GM13976 (cell line): ENCODE data around the gene ABCC11.

Experiments used
- DNase-seq: peaks from one replicate; pipeline ENCODE4 v3.0.0; 2012; ENCODE audit warnings: low spot score
- CTCF ChIP-seq: IDR thresholded peaks from 2 replicates; pipeline ENCODE4 v1.5.1; 2012; ENCODE audit warnings: borderline replicate concordance, mild to moderate bottlenecking; ENCODE audit not compliant: insufficient read depth; ENCODE audit errors: extremely low read depth, missing control alignments, control extremely low read depth
- in situ Hi-C: fragments of 300-500 bp; cut with MboI; formaldehyde crosslinking; loops from one replicate; pipeline ENCODE4 v1.12.0; 2022; ENCODE audit warnings: low sequenced_read_pairs, mixed read lengths, inconsistent platforms; ENCODE audit not compliant: unreplicated experiment

Gene ABCC11

GRCh38 chr16:48155926-48156789 is 91.2 kb downstream of the ABCC11 start, which contains the start of gene ABCC12:
TSS of gene ABCC12 (minus strand) at chr16:48155993. CDS start at chr16:48146424, 9,569 bp downstream.
- TF ChIP-seq CTCF: no peak
- DNase-seq: no peak
- in situ Hi-C loops: no loop called here

- in situ Hi-C loops: no loop called here
- no peak for DNase-seq
- TF ChIP-seq CTCF: no peak
These were observed 93.6 kb downstream of the ABCC11 start for GRCh38 chr16:48153774-48154173.

GRCh38 chr16:48152226-48152625 is 95.1 kb downstream of the ABCC11 start:
- in situ Hi-C loops: no loop called here
- TF ChIP-seq CTCF: no peak

GRCh38 chr16:48150707-48151106 is 96.6 kb downstream of the ABCC11 start:
- no peak for TF ChIP-seq CTCF
- no peak for DNase-seq
- in situ Hi-C loops: no loop called here

More at GRCh38 chr16:48152226-48152625, 95.1 kb downstream of the ABCC11 start:
- DNase-seq: no peak

GRCh38 chr16:48146710-48147109 is 100.6 kb downstream of the ABCC11 start:
- no peak for TF ChIP-seq CTCF
- in situ Hi-C loops: loop anchor here (10.0 kb wide), 1 partner anchor 992 kb away; no protein-coding TSS in a partner anchor
- DNase-seq: no peak

GRCh38 chr16:48146131-48146530 is 101.2 kb downstream of the ABCC11 start:
- TF ChIP-seq CTCF: no peak
- in situ Hi-C loops: loop anchor here (10.0 kb wide), 1 partner anchor 991 kb away; no protein-coding TSS in a partner anchor
- no peak for DNase-seq
